ENCODE measurements around the gene CACNA1G. TPM values are rescaled to one million over a fixed set of nuclear protein-coding genes. Genes with fewer than 3 reads are reported as not detected.

Gene CACNA1G
- total and polyA plus RNA-seq, 4 donors: 0.29 to 2.8 TPM; not detected in 2

DNA sequence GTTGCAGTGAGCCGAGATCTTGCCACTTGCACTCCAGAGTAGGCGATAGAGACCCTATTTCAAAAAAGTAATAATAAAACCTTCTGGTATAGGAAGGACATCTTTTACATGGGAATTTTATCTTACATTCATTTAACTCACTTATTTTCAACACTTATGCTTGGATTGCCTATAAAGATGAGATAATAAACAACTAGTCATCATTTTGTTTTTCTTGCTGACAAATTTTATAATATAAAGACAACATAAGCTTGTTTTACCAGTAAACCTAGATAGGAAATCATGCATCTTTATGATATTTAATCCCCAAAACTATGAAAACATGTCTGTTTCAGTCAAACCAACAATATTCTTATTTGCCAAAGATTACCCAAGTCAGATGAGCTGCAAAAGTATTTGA, 91.1 kb downstream of the CACNA1G start:
- DNase-seq (no peak), ATAC-seq (ENCODE audit: low FRiP score) (no peak)
- intact Hi-C loops (cut with DNase I): no loop called here
- H3K4me3 ChIP-seq (ENCODE audit: low read length in 2 of 2): no peak overlapping the region
- H3K27ac ChIP-seq (ENCODE audit: low read depth in 1 of 2, low read length in 2 of 2): no peak overlapping the region
- no peaks in the 10 kb centered on the region for H3K36me3 ChIP-seq (ENCODE audit: control insufficient read depth in 1 of 2, insufficient read depth in 2 of 2, low read length in 1 of 2)
- H3K4me1 ChIP-seq (ENCODE audit: control insufficient read depth in 1 of 2, insufficient read depth in 2 of 2, low read length in 2 of 2): no peaks in the 10 kb centered on the region
- no peaks in the 10 kb centered on the region for H3K9me3 ChIP-seq (ENCODE audit: control insufficient read depth, low read length)
- H3K27me3 ChIP-seq (ENCODE audit: control insufficient read depth in 1 of 2, insufficient read depth in 2 of 2, low read length in 1 of 2): no peaks in the 10 kb centered on the region
- 95 to 100% methylated on average over 2 of the region's 2 CpGs for WGBS, 2 donors

GRCh38 chr17:50653738-50654137, 93.2 kb downstream of the CACNA1G start:
- intact Hi-C loops (cut with DNase I): no loop called here
- Histone ChIP-seq H3K36me3 (ENCODE audit: control insufficient read depth in 1 of 2, insufficient read depth in 2 of 2, low read length in 1 of 2) (no peaks in the 10 kb centered on the region), H3K4me3 (ENCODE audit: low read length in 2 of 2) (no peak overlapping the region), H3K27me3 (ENCODE audit: control insufficient read depth in 1 of 2, insufficient read depth in 2 of 2, low read length in 1 of 2) (no peaks in the 10 kb centered on the region), H3K27ac (ENCODE audit: low read depth in 1 of 2, low read length in 2 of 2) (no peak overlapping the region), H3K4me1 (ENCODE audit: control insufficient read depth in 1 of 2, insufficient read depth in 2 of 2, low read length in 2 of 2) (no peaks in the 10 kb centered on the region), H3K9me3 (ENCODE audit: control insufficient read depth, low read length) (no peaks in the 10 kb centered on the region)
- WGBS, 2 donors: 38 to 44% methylated on average over 3 of the region's 3 CpGs
- DNase-seq: no peak
- ATAC-seq (ENCODE audit: low FRiP score): no peak

DNA sequence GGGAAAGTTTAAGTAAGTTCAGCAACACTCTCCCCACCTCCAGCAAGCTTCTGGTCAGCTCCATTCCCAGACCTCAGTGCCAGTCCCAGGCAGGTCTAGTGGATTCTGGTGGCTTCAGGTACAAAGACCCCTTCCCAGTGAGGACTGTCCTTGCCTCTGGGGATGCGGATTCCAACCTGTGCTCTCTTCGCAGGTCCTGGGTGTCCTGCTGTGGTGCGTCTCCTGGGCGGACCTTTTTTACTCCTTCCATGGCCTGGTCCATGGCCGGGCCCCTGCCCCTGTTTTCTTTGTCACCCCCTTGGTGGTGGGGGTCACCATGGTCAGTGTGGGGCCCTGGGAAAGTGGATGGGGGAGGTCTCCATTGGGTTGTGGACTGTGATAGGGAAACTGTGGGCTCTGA, 96.0 kb downstream of the CACNA1G start:
- Histone ChIP-seq H3K27ac (ENCODE audit: low read depth in 1 of 2, low read length in 2 of 2) (no peak overlapping the region), H3K27me3 (ENCODE audit: control insufficient read depth in 1 of 2, insufficient read depth in 2 of 2, low read length in 1 of 2) (no peaks in the 10 kb centered on the region), H3K4me3 (ENCODE audit: low read length in 2 of 2) (no peak overlapping the region), H3K4me1 (ENCODE audit: control insufficient read depth in 1 of 2, insufficient read depth in 2 of 2, low read length in 2 of 2) (no peaks in the 10 kb centered on the region), H3K36me3 (ENCODE audit: control insufficient read depth in 1 of 2, insufficient read depth in 2 of 2, low read length in 1 of 2) (no peaks in the 10 kb centered on the region), H3K9me3 (ENCODE audit: control insufficient read depth, low read length) (no peaks in the 10 kb centered on the region)
- ATAC-seq (ENCODE audit: low FRiP score): no peak
- DNase-seq: peak in 1 of 2 donors; percentile 66
- 96 to 98% methylated on average over 5 of the region's 5 CpGs for WGBS, 2 donors
- intact Hi-C loops (cut with DNase I): no loop called here

DNA sequence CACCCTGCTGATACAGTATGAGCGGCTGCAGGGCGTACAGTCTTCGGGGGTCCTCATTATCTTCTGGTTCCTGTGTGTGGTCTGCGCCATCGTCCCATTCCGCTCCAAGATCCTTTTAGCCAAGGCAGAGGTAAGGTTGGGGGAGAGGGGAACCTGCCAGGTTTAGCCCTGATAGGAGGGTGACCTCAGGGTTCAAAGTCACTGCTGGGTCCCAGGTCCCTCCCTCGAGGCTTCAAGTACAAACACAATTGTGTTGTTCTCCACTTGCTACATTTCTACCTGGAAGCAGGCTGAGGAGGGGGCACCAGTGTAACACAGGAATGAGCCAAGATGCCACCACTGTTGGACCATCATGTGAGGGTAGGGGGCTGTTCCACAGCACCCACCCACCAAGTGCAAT, 96.5 kb downstream of the CACNA1G start:
- Histone ChIP-seq H3K27me3 (ENCODE audit: control insufficient read depth in 1 of 2, insufficient read depth in 2 of 2, low read length in 1 of 2) (no peaks in the 10 kb centered on the region), H3K4me3 (ENCODE audit: low read length in 2 of 2) (no peak overlapping the region), H3K36me3 (ENCODE audit: control insufficient read depth in 1 of 2, insufficient read depth in 2 of 2, low read length in 1 of 2) (no peaks in the 10 kb centered on the region), H3K27ac (ENCODE audit: low read depth in 1 of 2, low read length in 2 of 2) (no peak overlapping the region), H3K9me3 (ENCODE audit: control insufficient read depth, low read length) (no peaks in the 10 kb centered on the region), H3K4me1 (ENCODE audit: control insufficient read depth in 1 of 2, insufficient read depth in 2 of 2, low read length in 2 of 2) (no peaks in the 10 kb centered on the region)
- 97 to 99% methylated on average over 7 of the region's 7 CpGs for WGBS, 2 donors
- ATAC-seq (ENCODE audit: low FRiP score) (no peak), DNase-seq (peak in 1 of 2 donors; percentile 9)
- intact Hi-C loops (cut with DNase I): no loop called here

DNA sequence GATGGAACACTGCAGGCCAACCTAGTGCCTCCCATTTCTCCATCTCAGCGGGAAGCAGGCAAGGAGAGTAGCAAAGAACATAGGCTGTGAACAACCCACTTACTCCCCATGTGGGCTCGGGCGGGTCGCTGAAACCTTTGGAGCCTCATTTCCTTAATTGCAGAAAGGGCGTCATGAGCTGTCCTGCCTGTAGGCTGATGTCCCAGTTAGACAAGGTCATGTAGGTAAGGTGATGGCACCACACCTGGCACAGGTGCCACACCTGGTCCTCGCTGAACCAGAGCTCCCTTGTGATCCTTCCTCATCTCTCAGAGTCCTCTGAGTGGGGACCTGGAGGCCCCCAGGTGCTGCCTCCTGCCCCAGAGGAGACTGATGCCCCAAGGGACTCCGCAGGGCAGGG, 97.1 kb downstream of the CACNA1G start:
- Histone ChIP-seq H3K27me3 (ENCODE audit: control insufficient read depth in 1 of 2, insufficient read depth in 2 of 2, low read length in 1 of 2) (no peaks in the 10 kb centered on the region), H3K9me3 (ENCODE audit: control insufficient read depth, low read length) (no peaks in the 10 kb centered on the region), H3K4me3 (ENCODE audit: low read length in 2 of 2) (no peak overlapping the region), H3K36me3 (ENCODE audit: control insufficient read depth in 1 of 2, insufficient read depth in 2 of 2, low read length in 1 of 2) (no peaks in the 10 kb centered on the region), H3K27ac (ENCODE audit: low read depth in 1 of 2, low read length in 2 of 2) (no peak overlapping the region), H3K4me1 (ENCODE audit: control insufficient read depth in 1 of 2, insufficient read depth in 2 of 2, low read length in 2 of 2) (no peaks in the 10 kb centered on the region)
- 95 to 97% methylated on average over 7 of the region's 7 CpGs for WGBS, 2 donors
- intact Hi-C loops (cut with DNase I): no loop called here
- DNase-seq (peak in 1 of 2 donors; percentile 41), ATAC-seq (ENCODE audit: low FRiP score) (no peak)

DNA sequence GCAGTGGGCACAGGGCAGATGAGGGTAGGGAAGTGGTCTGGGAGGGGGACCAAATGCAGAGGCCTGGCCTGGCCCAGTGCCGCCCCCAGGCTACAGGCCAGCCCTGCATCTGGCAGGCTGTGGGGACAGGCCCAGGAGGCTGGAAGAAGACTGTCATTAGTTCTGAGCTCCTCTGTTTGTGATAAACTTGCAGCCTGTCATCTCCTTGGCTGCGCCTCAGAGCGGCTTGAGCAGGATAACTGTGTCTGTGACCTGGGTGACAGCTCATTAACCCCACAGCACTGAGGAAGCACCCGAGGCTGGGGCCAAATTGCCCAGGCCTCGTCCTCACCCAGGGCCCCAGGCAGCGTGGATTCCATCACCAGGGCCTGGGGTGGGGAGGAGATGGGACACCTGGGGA, 98.1 kb downstream of the CACNA1G start:
- WGBS, 2 donors: 63 to 65% methylated on average over 6 of the region's 6 CpGs
- ATAC-seq (ENCODE audit: low FRiP score): no peak
- H3K4me3 ChIP-seq (ENCODE audit: low read length in 2 of 2): no peak overlapping the region
- peak in 1 of 2 donors; percentile 62 for DNase-seq
- no peaks in the 10 kb centered on the region for H3K36me3 ChIP-seq (ENCODE audit: control insufficient read depth in 1 of 2, insufficient read depth in 2 of 2, low read length in 1 of 2)
- H3K4me1 ChIP-seq (ENCODE audit: control insufficient read depth in 1 of 2, insufficient read depth in 2 of 2, low read length in 2 of 2): no peaks in the 10 kb centered on the region
- H3K27me3 ChIP-seq (ENCODE audit: control insufficient read depth in 1 of 2, insufficient read depth in 2 of 2, low read length in 1 of 2): no peaks in the 10 kb centered on the region
- no peaks in the 10 kb centered on the region for H3K9me3 ChIP-seq (ENCODE audit: control insufficient read depth, low read length)
- intact Hi-C loops (cut with DNase I): no loop called here
- H3K27ac ChIP-seq (ENCODE audit: low read depth in 1 of 2, low read length in 2 of 2): no peak overlapping the region

DNA sequence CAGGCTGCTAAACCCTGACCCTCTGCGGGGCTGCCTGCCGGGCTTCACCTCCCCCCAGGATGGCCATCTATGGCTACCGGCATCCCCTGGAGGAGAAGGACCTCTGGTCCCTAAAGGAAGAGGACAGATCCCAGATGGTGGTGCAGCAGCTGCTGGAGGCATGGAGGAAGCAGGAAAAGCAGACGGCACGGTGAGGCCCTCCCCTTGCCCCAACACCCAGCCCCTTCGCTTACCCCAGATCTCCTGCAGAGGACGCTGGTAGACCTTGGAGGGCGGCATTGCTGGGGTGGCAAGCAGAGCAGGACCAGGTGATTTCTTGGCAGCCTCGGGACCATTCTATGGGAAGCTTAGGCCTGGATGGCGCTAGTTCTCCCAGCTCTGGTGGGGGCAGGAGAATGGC, 98.7 kb downstream of the CACNA1G start:
- Histone ChIP-seq H3K9me3 (ENCODE audit: control insufficient read depth, low read length) (no peaks in the 10 kb centered on the region), H3K36me3 (ENCODE audit: control insufficient read depth in 1 of 2, insufficient read depth in 2 of 2, low read length in 1 of 2) (no peaks in the 10 kb centered on the region), H3K27ac (ENCODE audit: low read depth in 1 of 2, low read length in 2 of 2) (no peak overlapping the region), H3K4me1 (ENCODE audit: control insufficient read depth in 1 of 2, insufficient read depth in 2 of 2, low read length in 2 of 2) (no peaks in the 10 kb centered on the region), H3K4me3 (ENCODE audit: low read length in 2 of 2) (no peak overlapping the region), H3K27me3 (ENCODE audit: control insufficient read depth in 1 of 2, insufficient read depth in 2 of 2, low read length in 1 of 2) (no peaks in the 10 kb centered on the region)
- intact Hi-C loops (cut with DNase I): no loop called here
- DNase-seq (peak in 1 of 2 donors; percentile 22), ATAC-seq (ENCODE audit: low FRiP score) (no peak)
- 86 to 89% methylated on average over 10 of the region's 10 CpGs for WGBS, 2 donors

GRCh38 chr17:50660042-50660886, 99.7 kb downstream of the CACNA1G start:
- peak in 1 of 2 donors; percentile 76 for DNase-seq
- peak overlapping the region in 1 of 2 donors; percentile 26 for H3K27ac ChIP-seq (ENCODE audit: low read depth in 1 of 2, low read length in 2 of 2)
- no peaks in the 10 kb centered on the region for H3K27me3 ChIP-seq (ENCODE audit: control insufficient read depth in 1 of 2, insufficient read depth in 2 of 2, low read length in 1 of 2)
- peak; percentile 60 for ATAC-seq (ENCODE audit: low FRiP score)
- WGBS, 2 donors: 20 to 25% methylated on average over 11 of the region's 11 CpGs
- no peak overlapping the region for H3K4me3 ChIP-seq (ENCODE audit: low read length in 2 of 2)
- no peaks in the 10 kb centered on the region for H3K36me3 ChIP-seq (ENCODE audit: control insufficient read depth in 1 of 2, insufficient read depth in 2 of 2, low read length in 1 of 2)
- H3K4me1 ChIP-seq (ENCODE audit: control insufficient read depth in 1 of 2, insufficient read depth in 2 of 2, low read length in 2 of 2): no peaks in the 10 kb centered on the region
- H3K9me3 ChIP-seq (ENCODE audit: control insufficient read depth, low read length): no peaks in the 10 kb centered on the region
- intact Hi-C loops (cut with DNase I): loop anchor here in 1 of 2 donors (2.0 kb wide), 1 partner anchor 17 kb away; no protein-coding TSS in a partner anchor

GRCh38 chr17:50660887-50661345, 100.4 kb downstream of the CACNA1G start:
- peak in 1 of 2 donors; percentile 72 for DNase-seq
- no peak for ATAC-seq (ENCODE audit: low FRiP score)
- H3K4me3 ChIP-seq (ENCODE audit: low read length in 2 of 2): no peak overlapping the region
- H3K27me3 ChIP-seq (ENCODE audit: control insufficient read depth in 1 of 2, insufficient read depth in 2 of 2, low read length in 1 of 2): no peaks in the 10 kb centered on the region
- no peaks in the 10 kb centered on the region for H3K4me1 ChIP-seq (ENCODE audit: control insufficient read depth in 1 of 2, insufficient read depth in 2 of 2, low read length in 2 of 2)
- H3K36me3 ChIP-seq (ENCODE audit: control insufficient read depth in 1 of 2, insufficient read depth in 2 of 2, low read length in 1 of 2): no peaks in the 10 kb centered on the region
- H3K27ac ChIP-seq (ENCODE audit: low read depth in 1 of 2, low read length in 2 of 2): peak overlapping the region in 1 of 2 donors; percentile 26
- WGBS, 2 donors: 73 to 82% methylated on average over 10 of the region's 10 CpGs
- H3K9me3 ChIP-seq (ENCODE audit: control insufficient read depth, low read length): no peaks in the 10 kb centered on the region
- intact Hi-C loops (cut with DNase I): loop anchor here in 1 of 2 donors (2.0 kb wide), 1 partner anchor 18 kb away; no protein-coding TSS in a partner anchor

Data from aorta (tissue), 5 donors.